22Rv1 (cell line): ENCODE results near the gene LRRC39.

Source experiments
- CTCF ChIP-seq: fragments of 450-650 bp; IDR thresholded peaks from 2 replicates; pipeline ENCODE4 v1.5.1; 2017; ENCODE audit warnings: mild to moderate bottlenecking
- ZFX ChIP-seq: fragments of 450-650 bp; IDR thresholded peaks from 2 replicates; pipeline ENCODE4 v1.6.1; 2017; ENCODE audit warnings: antibody characterized with exemption, borderline replicate concordance

- TF ChIP-seq CTCF, result no peak
- TF ChIP-seq ZFX, result no peak
Observed at GRCh38 chr1:100162881-100163280, 15.2 kb downstream of the LRRC39 start.
